ENCODE measurements around the gene SH3RF3.

GRCh38 chr2:109246176-109246575 lies 117.2 kb downstream of the SH3RF3 start:
- TF ChIP-seq POLR2AphosphoS5 (IDR thresholded peaks at IDR 0.05) (no peak), CTCF (IDR thresholded peaks at IDR 0.05) (no peak), POLR2A (IDR thresholded peaks at IDR 0.05) (no peak)

All from upper lobe of left lung (tissue), 4 donors.